HG03108 (cell line): Measurements from ENCODE around the gene FAM81A.
A peak's percentile ranks its signal among the peaks of the same experiment; 100 is the strongest.
"Not testable (repeated sequence)": the region's sequence is repeated elsewhere in the genome, so short reads cannot be mapped to it uniquely, and the experiment has no call there.

Experiments
- ATAC-seq: cut with Tn5 transposase; IDR thresholded peaks from one replicate; pipeline ENCODE4 v1.9.1; 2021; ENCODE audit warnings: moderate library complexity; ENCODE audit not compliant: unreplicated experiment

Gene FAM81A

GRCh38 chr15:59437817-59438624, at the start of gene FAM81A:
Gene FAM81A, plus strand, starts transcription at chr15:59438186. Its CDS starts 20,441 bp downstream, at chr15:59458627.
- ATAC-seq, result peak; percentile 74

GRCh38 chr15:59388670-59389069, 49.3 kb upstream of the FAM81A start:
- no peak for ATAC-seq

GRCh38 chr15:59392299-59392698, 45.7 kb upstream of the FAM81A start:
- no peak for ATAC-seq

- ATAC-seq, result no peak
Observed at GRCh38 chr15:59394166-59394661, 43.8 kb upstream of the FAM81A start.

GRCh38 chr15:59396211-59396610, 41.8 kb upstream of the FAM81A start:
- no peak for ATAC-seq

GRCh38 chr15:59396679-59397078, 41.3 kb upstream of the FAM81A start:
- no peak for ATAC-seq

- ATAC-seq, result no peak
Observed at GRCh38 chr15:59398220-59398619, 39.8 kb upstream of the FAM81A start.

GRCh38 chr15:59399465-59400102, 38.4 kb upstream of the FAM81A start:
- ATAC-seq, result peak; percentile 75

- peak; percentile 10 for ATAC-seq
Observed at GRCh38 chr15:59400103-59400813, 37.7 kb upstream of the FAM81A start.

GRCh38 chr15:59401051-59401823, 36.7 kb upstream of the FAM81A start:
- ATAC-seq, result not testable (repeated sequence)

- no peak for ATAC-seq
Observed at GRCh38 chr15:59401824-59402569, 36.0 kb upstream of the FAM81A start.

- no peak for ATAC-seq
Observed at GRCh38 chr15:59405079-59405478, 32.9 kb upstream of the FAM81A start.

GRCh38 chr15:59406446-59406845, 31.5 kb upstream of the FAM81A start:
- ATAC-seq, result no peak

- ATAC-seq, result no peak
Observed at GRCh38 chr15:59407946-59408345, 30.0 kb upstream of the FAM81A start.

GRCh38 chr15:59410391-59410896, 27.5 kb upstream of the FAM81A start:
- peak; percentile 17 for ATAC-seq

- ATAC-seq, result no peak
Observed at GRCh38 chr15:59413577-59413976, 24.4 kb upstream of the FAM81A start.

- no peak for ATAC-seq
Observed at GRCh38 chr15:59416816-59417215, 21.2 kb upstream of the FAM81A start.

- ATAC-seq, result no peak
Observed at GRCh38 chr15:59419170-59419569, 18.8 kb upstream of the FAM81A start.

- no peak for ATAC-seq
Observed at GRCh38 chr15:59420108-59420507, 17.9 kb upstream of the FAM81A start.
